Activated CD8-positive, alpha-beta T cell treated with anti-CD3 and anti-CD28 coated beads for 36 hours (primary cell): ENCODE data around the gene HOXC9. TPM values are rescaled to one million over a fixed set of nuclear protein-coding genes. Genes with fewer than 3 reads are reported as not detected.

Experiments used
- ATAC-seq: fragments of 200-7000 bp; cut with Tn5 transposase; one replicate; pipeline ENCODE4 v1.10.0; 2021; ENCODE audit warnings: mild to moderate bottlenecking, moderate library complexity
- CTCF ChIA-PET: fragments of 350-600 bp; sonication (Branson Sonifier 250); formaldehyde crosslinking; loops from one replicate; lab custom pipeline; 2021; ENCODE audit warnings: antibody characterized with exemption; lab: Charles Lee
- POLR2A ChIA-PET: fragments of 350-600 bp; sonication (Branson Sonifier 250); formaldehyde crosslinking; loops from one replicate; lab custom pipeline; 2021; ENCODE audit warnings: antibody characterized with exemption; lab: Charles Lee
- DNase-seq: peaks from one replicate; pipeline ENCODE4 v3.0.0-alpha.2; 2020
- H3K27ac Mint-ChIP-seq: one replicate; pipeline ENCODE4 v1.8.0; 2021; ENCODE audit warnings: mild to moderate bottlenecking, mixed read lengths
- H3K27me3 Mint-ChIP-seq: one replicate; pipeline ENCODE4 v1.8.0; 2021; ENCODE audit warnings: mixed read lengths
- H3K36me3 Mint-ChIP-seq: one replicate; pipeline ENCODE4 v1.8.0; 2021; ENCODE audit warnings: low read depth, mixed read lengths
- H3K4me1 Mint-ChIP-seq: one replicate; pipeline ENCODE4 v1.8.0; 2021; ENCODE audit warnings: low read depth, mixed read lengths
- H3K4me3 Mint-ChIP-seq: one replicate; pipeline ENCODE4 v1.8.0; 2021; ENCODE audit warnings: mild to moderate bottlenecking, moderate library complexity, mixed read lengths
- H3K9me3 Mint-ChIP-seq: one replicate; pipeline ENCODE4 v1.8.0; 2021; ENCODE audit warnings: mixed read lengths
- CTCF ChIP-seq: fragments of 200-600 bp; IDR thresholded peaks from one replicate; pipeline ENCODE4 v1.8.0; 2022; ENCODE audit warnings: antibody characterized with exemption, mild to moderate bottlenecking
- intact Hi-C: fragments of 100-400 bp; cut with micrococcal nuclease; formaldehyde crosslinking; loops from one replicate; pipeline ENCODE4 v1.10.0; 2022
- total RNA-seq, 2 experiments: library from RNA; stranded (reverse); gene quantifications; one replicate each; pipeline ENCODE4 v1.2.3, GENCODE V29; 2021

Gene HOXC9
- total RNA-seq, 2 experiments from 2014 or later = not detected

GRCh38 chr12:53966085-53966384 lies 33.9 kb upstream of the HOXC9 start:
- Mint-ChIP-seq H3K9me3 (no peaks in the 10 kb centered on the region), H3K4me3 (peak overlapping the region; percentile 12), H3K27me3 (peaks cover 87% of the 10 kb centered on the region), H3K27ac (no peak overlapping the region), H3K4me1 (peaks cover 25% of the 10 kb centered on the region), H3K36me3 (peaks cover 2% of the 10 kb centered on the region)
- TF ChIP-seq CTCF = no peak
- intact Hi-C loops = no loop called here
- ChIA-PET POLR2A (no interaction called here), CTCF (interaction anchor here (0.6 to 1.3 kb wide), 4 partner anchors 19 to 68 kb away, joined by 3 to 5 read pairs (median 5); partner anchors contain the start of genes HOXC10 and HOXC5)
- ATAC-seq (no peak), DNase-seq (no peak)

GRCh38 chr12:53966385-53967133 lies 33.4 kb upstream of the HOXC9 start:
- Mint-ChIP-seq H3K9me3 (no peaks in the 10 kb centered on the region), H3K27ac (no peak overlapping the region), H3K36me3 (peaks cover 2% of the 10 kb centered on the region), H3K27me3 (peaks cover 92% of the 10 kb centered on the region), H3K4me1 (peaks cover 25% of the 10 kb centered on the region), H3K4me3 (peak overlapping the region; percentile 12)
- DNase-seq = no peak
- intact Hi-C loops = no loop called here
- no peak for TF ChIP-seq CTCF
- ChIA-PET CTCF (interaction anchor here (0.6 to 1.3 kb wide), 4 partner anchors 19 to 68 kb away, joined by 3 to 5 read pairs (median 5); partner anchors contain the start of genes HOXC10 and HOXC5), POLR2A (interaction anchor here (0.7 kb wide), 1 partner anchor 242 kb away, joined by 3 read pairs; no protein-coding TSS in a partner anchor)
- no peak for ATAC-seq

GRCh38 chr12:53967421-53967925 lies 32.5 kb upstream of the HOXC9 start:
- Mint-ChIP-seq H3K36me3 (peaks cover 3% of the 10 kb centered on the region), H3K4me1 (peaks cover 25% of the 10 kb centered on the region), H3K4me3 (no peak overlapping the region), H3K27me3 (peaks cover 93% of the 10 kb centered on the region), H3K27ac (no peak overlapping the region), H3K9me3 (peaks cover 1% of the 10 kb centered on the region)
- TF ChIP-seq CTCF = no peak
- DNase-seq = no peak
- intact Hi-C loops = no loop called here
- CTCF ChIA-PET = interaction anchor here (1.2 to 1.4 kb wide), 3 partner anchors 38 to 66 kb away, joined by 3 to 5 read pairs (median 5); partner anchors contain the start of gene HOXC5
- POLR2A ChIA-PET = no interaction called here
- no peak for ATAC-seq

GRCh38 chr12:53968214-53969127 lies 31.5 kb upstream of the HOXC9 start:
- intact Hi-C loops = no loop called here
- no peak overlapping the region for H3K4me3 Mint-ChIP-seq
- CTCF ChIA-PET = interaction anchor here (0.8 to 1.4 kb wide), 3 partner anchors 17 to 65 kb away, joined by 3 read pairs; partner anchors contain the start of gene HOXC5

More at GRCh38 chr12:53968214-53969127, 31.5 kb upstream of the HOXC9 start:
- no peak for ATAC-seq
- H3K36me3 Mint-ChIP-seq = peaks cover 6% of the 10 kb centered on the region
- no peak for TF ChIP-seq CTCF
- no peak for DNase-seq
- peaks cover 4% of the 10 kb centered on the region for H3K9me3 Mint-ChIP-seq
- H3K4me1 Mint-ChIP-seq = peaks cover 25% of the 10 kb centered on the region
- H3K27me3 Mint-ChIP-seq = peaks cover 93% of the 10 kb centered on the region
- POLR2A ChIA-PET = no interaction called here
- no peak overlapping the region for H3K27ac Mint-ChIP-seq
